ENCODE data around the gene MMP24.

GRCh38 chr20:35179292-35180212 lies 46.9 kb upstream of the MMP24 start:
- TF ChIP-seq CTCF (conservative IDR thresholded peaks at IDR 0.05) (no peak), ZFX (IDR thresholded peaks at IDR 0.05) (no peak)
